B cell (primary cell): ENCODE results near the gene MYDGF. TPM values are rescaled to one million over a fixed set of nuclear protein-coding genes. Genes with fewer than 3 reads are reported as not detected.
"Not testable (repeated sequence)": the region's sequence is repeated elsewhere in the genome, so short reads cannot be mapped to it uniquely, and the experiment has no call there.

ENCODE experiments used
- ATAC-seq: fragments of 200-7000 bp; cut with Tn5 transposase; one replicate; pipeline ENCODE4 v1.10.0; 2021; ENCODE audit warnings: low read depth, mild to moderate bottlenecking, moderate number of reproducible peaks, moderate library complexity
- CTCF ChIA-PET: fragments of 350-600 bp; sonication (Branson Sonifier 250); formaldehyde crosslinking; loops from one replicate; lab custom pipeline; 2021; ENCODE audit warnings: antibody characterized with exemption, inconsistent platforms; lab: Charles Lee
- POLR2A ChIA-PET: fragments of 350-600 bp; sonication (Branson Sonifier 250); formaldehyde crosslinking; loops from one replicate; lab custom pipeline; 2021; ENCODE audit warnings: antibody characterized with exemption; lab: Charles Lee
- DNase-seq: peaks from one replicate; pipeline ENCODE4 v3.0.0; 2013
- H2AFZ ChIP-seq: 2 replicates; pipeline ENCODE4 v1.6.1; 2012; ENCODE audit warnings: mild to moderate bottlenecking, low read depth, low read length; ENCODE audit not compliant: insufficient read depth, poor library complexity, severe bottlenecking
- H3K27ac ChIP-seq, 2 donors: 1 replicate in 1 of 2; 2 replicates in 1 of 2; pipeline ENCODE4 v1.5.1; 2012 to 2013; ENCODE audit warnings: low read length in 2 of 2, mild to moderate bottlenecking in 2 of 2, moderate library complexity in 1 of 2
- H3K27me3 ChIP-seq, 4 experiments: fragments of 200-600 bp in 1 of 4; sonication (generic) in 1 of 4; replicated peaks in 1 of 4; 1 replicate in 2 of 4; 2 replicates in 2 of 4; pipeline versions ENCODE4 v1.6.1 to v1.7.0; 2013 to 2016; ENCODE audit warnings: low read length in 3 of 4, mild to moderate bottlenecking in 2 of 4, mixed read lengths in 1 of 4, moderate library complexity in 1 of 4; ENCODE audit not compliant: insufficient read depth in 4 of 4, control insufficient read depth in 3 of 4; ENCODE audit errors: control extremely low read depth in 1 of 4
- H3K36me3 ChIP-seq, 2 experiments: replicated peaks in 1 of 2; 1 replicate in 1 of 2; 2 replicates in 1 of 2; pipeline versions ENCODE4 v1.6.1 to v1.7.1; 2013; ENCODE audit warnings: low read length in 1 of 2; ENCODE audit not compliant: insufficient read depth in 2 of 2, control insufficient read depth in 1 of 2; ENCODE audit errors: control extremely low read depth in 1 of 2, extremely low read depth in 1 of 2
- H3K4me1 ChIP-seq, 2 donors: fragments of 200-600 bp in 1 of 2; sonication (generic) in 1 of 2; 1 replicate in 1 of 2; 2 replicates in 1 of 2; pipeline versions ENCODE4 v1.5.1 to v1.6.1; 2013 to 2017; ENCODE audit warnings: low read length in 2 of 2; ENCODE audit not compliant: control insufficient read depth in 2 of 2, insufficient read depth in 2 of 2
- H3K4me2 ChIP-seq: replicated peaks from 2 replicates; pipeline ENCODE3; 2012; ENCODE audit warnings: mild to moderate bottlenecking, low read depth, low read length; ENCODE audit not compliant: poor library complexity, severe bottlenecking
- H3K4me3 ChIP-seq, 5 experiments: fragments of 200-600 bp in 1 of 5; sonication (generic) in 1 of 5; 1 replicate in 3 of 5; 2 replicates in 2 of 5; pipeline versions ENCODE4 v1.5.1 to v1.7.0; 2011 to 2016; ENCODE audit warnings: low read length in 4 of 5, mild to moderate bottlenecking in 4 of 5, low read depth in 2 of 5, control low read depth in 1 of 5, moderate library complexity in 1 of 5; ENCODE audit not compliant: insufficient read depth in 1 of 5; ENCODE audit errors: control extremely low read depth in 1 of 5, extremely low read depth in 1 of 5
- H3K79me2 ChIP-seq: fragments of 200-600 bp; sonication (generic); one replicate; pipeline ENCODE4 v1.6.0; 2016; ENCODE audit warnings: low read length; ENCODE audit not compliant: control insufficient read depth, insufficient read depth
- H3K9ac ChIP-seq: fragments of 200-600 bp; sonication (generic); 2 replicates; pipeline ENCODE4 v1.6.1; 2017; ENCODE audit warnings: mild to moderate bottlenecking, low read length, moderate library complexity
- H3K9me3 ChIP-seq, 3 donors: one replicate each; pipeline versions ENCODE4 v1.6.1 to v1.7.1; 2013; ENCODE audit warnings: low read length in 2 of 3; ENCODE audit not compliant: control insufficient read depth in 2 of 3, insufficient read depth in 1 of 3; ENCODE audit errors: control extremely low read depth in 1 of 3
- H4K20me1 ChIP-seq: 2 replicates; pipeline ENCODE4 v1.6.0; 2012; ENCODE audit warnings: mild to moderate bottlenecking, low read length; ENCODE audit not compliant: insufficient read depth, control insufficient read depth, poor library complexity, severe bottlenecking
- H3K27ac Mint-ChIP-seq: one replicate; pipeline ENCODE4 v1.8.0; 2021; ENCODE audit warnings: mixed read lengths
- H3K27me3 Mint-ChIP-seq: one replicate; pipeline ENCODE4 v1.8.0; 2021; ENCODE audit warnings: mixed read lengths
- H3K4me1 Mint-ChIP-seq: one replicate; pipeline ENCODE4 v1.8.0; 2021; ENCODE audit warnings: mixed read lengths
- H3K4me3 Mint-ChIP-seq: one replicate; pipeline ENCODE4 v1.8.0; 2021; ENCODE audit warnings: mixed read lengths
- H3K9me3 Mint-ChIP-seq: one replicate; pipeline ENCODE4 v1.8.0; 2022; ENCODE audit warnings: mixed read lengths; ENCODE audit not compliant: insufficient read depth
- CTCF ChIP-seq: fragments of 200-600 bp; IDR thresholded peaks from one replicate; pipeline ENCODE4 v1.8.0; 2022; ENCODE audit warnings: antibody characterized with exemption, mild to moderate bottlenecking
- EZH2 ChIP-seq: IDR thresholded peaks from 2 replicates; pipeline ENCODE4 v1.6.1; 2012; ENCODE audit warnings: borderline replicate concordance, low read depth, mild to moderate bottlenecking, moderate library complexity, low read length; ENCODE audit not compliant: insufficient read depth, poor library complexity, severe bottlenecking
- WGBS: methylation state at CpG from one replicate; pipeline ENCODE4 v1.1.5; 2013; ENCODE audit warnings: missing lambda C conversion rate; ENCODE audit not compliant: insufficient coverage; 5-methylcytosine and 5-hydroxymethylcytosine counted together
- intact Hi-C: fragments of 100-400 bp; cut with micrococcal nuclease; formaldehyde crosslinking; loops from one replicate; pipeline ENCODE4 v1.10.0; 2022
- polyA plus RNA-seq: library from polyadenylated mRNA; depleted of rRNA; stranded (reverse); fragments of >200 nt; gene quantifications from 2 replicates; pipeline ENCODE4 v1.2.3, GENCODE V29; 2012
- total RNA-seq, 2 donors: library from RNA; stranded (reverse); fragments of 120-200 nt in 1 of 2; gene quantifications; 1 replicate in 1 of 2; 2 replicates in 1 of 2; pipeline versions ENCODE4 v1.2.3 to v1.2.4, GENCODE V29; 2013 to 2022

Gene MYDGF
- total and polyA plus RNA-seq, 2 donors (not counting 1 experiment from before 2014, with no cell fraction given): 21.2 to 42.3 TPM

GRCh38 chr19:4682417-4683200, 12.5 kb upstream of the MYDGF start:
- Mint-ChIP-seq H3K9me3 (no peaks in the 10 kb centered on the region), H3K4me1 (no peaks in the 10 kb centered on the region), H3K27me3 (no peaks in the 10 kb centered on the region), H3K27ac (no peak overlapping the region), H3K4me3 (no peak overlapping the region)
- H3K79me2 ChIP-seq: no peaks in the 10 kb centered on the region
- DNase-seq (no peak), ATAC-seq (no peak)
- H3K4me3 ChIP-seq: no peak overlapping the region
- H3K9ac ChIP-seq: no peak overlapping the region
- H3K27me3 ChIP-seq: no peaks in the 10 kb centered on the region
- no peak overlapping the region for H3K4me2 ChIP-seq
- peaks cover 0 to 56% of the 10 kb centered on the region in 2 experiments for H3K36me3 ChIP-seq
- no peaks in the 10 kb centered on the region for H4K20me1 ChIP-seq
- no peaks in the 10 kb centered on the region for H3K4me1 ChIP-seq
- H3K9me3 ChIP-seq: no peaks in the 10 kb centered on the region
- WGBS: 98% methylated on average over 43 of the region's 45 CpGs
- ChIA-PET POLR2A (no interaction called here), CTCF (interaction anchor here (0.6 kb wide), 1 partner anchor 654 kb away, joined by 3 read pairs; no protein-coding TSS in a partner anchor)
- H3K27ac ChIP-seq: no peak overlapping the region
- TF ChIP-seq EZH2 (no peak), CTCF (no peak)
- no peak overlapping the region for H2AFZ ChIP-seq
- intact Hi-C loops: no loop called here

GRCh38 chr19:4680021-4680420, 9.9 kb upstream of the MYDGF start:
- CTCF ChIA-PET, H3K27ac ChIP-seq, H3K9me3 Mint-ChIP-seq, H2AFZ ChIP-seq, H3K27me3 ChIP-seq, H3K27me3 Mint-ChIP-seq, H3K4me1 ChIP-seq, H3K4me3 Mint-ChIP-seq, intact Hi-C loops, H3K4me2 ChIP-seq, ATAC-seq, H3K9ac ChIP-seq, H3K79me2 ChIP-seq, H3K27ac Mint-ChIP-seq, H3K4me3 ChIP-seq, H3K9me3 ChIP-seq, H3K4me1 Mint-ChIP-seq, H4K20me1 ChIP-seq, DNase-seq: not testable (repeated sequence)
- POLR2A ChIA-PET: interaction anchor here (0.6 kb wide), 2 partner anchors 28 to 79 kb away, joined by 4 to 6 read pairs; no protein-coding TSS in a partner anchor
- peaks cover 0 to 43% of the 10 kb centered on the region in 2 experiments for H3K36me3 ChIP-seq
- 100% methylated on average over 3 of the region's 7 CpGs for WGBS
